WTC11 (cell line): ENCODE data around the gene KIRREL3. TPM values are rescaled to one million over a fixed set of nuclear protein-coding genes. Genes with fewer than 3 reads are reported as not detected.

Experiments used
- ATAC-seq: fragments of 200-7000 bp; cut with Tn5 transposase; 2 replicates; pipeline ENCODE4 v1.10.0; 2021; ENCODE audit warnings: mild to moderate bottlenecking, moderate library complexity
- CTCF ChIA-PET: fragments of 300-600 bp; sonication (Branson Sonifier 250); formaldehyde crosslinking; loops from one replicate; lab custom pipeline; 2021; ENCODE audit warnings: antibody characterized with exemption; lab: Charles Lee
- POLR2A ChIA-PET: fragments of 350-600 bp; sonication (Branson Sonifier 250); formaldehyde crosslinking; loops from one replicate; lab custom pipeline; 2021; ENCODE audit warnings: antibody characterized with exemption; lab: Charles Lee
- DNase-seq: peaks from one replicate; pipeline ENCODE4 v3.0.0; 2021; ENCODE audit warnings: low spot score
- H3K27ac Mint-ChIP-seq: 2 replicates; pipeline ENCODE4 v1.8.0; 2021; ENCODE audit warnings: mixed read lengths
- H3K27me3 Mint-ChIP-seq: 2 replicates; pipeline ENCODE4 v1.8.0; 2021; ENCODE audit warnings: low read depth, mild to moderate bottlenecking, moderate library complexity, mixed read lengths
- H3K36me3 Mint-ChIP-seq: 2 replicates; pipeline ENCODE4 v1.8.0; 2021; ENCODE audit warnings: mixed read lengths
- H3K4me1 Mint-ChIP-seq: 2 replicates; pipeline ENCODE4 v1.8.0; 2022; ENCODE audit warnings: mixed read lengths
- H3K4me3 Mint-ChIP-seq: 2 replicates; pipeline ENCODE4 v1.8.0; 2021; ENCODE audit warnings: mild to moderate bottlenecking, moderate library complexity, mixed read lengths
- H3K9me3 Mint-ChIP-seq: 2 replicates; pipeline ENCODE4 v1.8.0; 2021; ENCODE audit warnings: mixed read lengths
- CDX4 ChIP-seq: fragments of 250-450 bp; sonication (Bioruptor Pico); IDR thresholded peaks from 2 replicates; pipeline ENCODE4 v1.9.0; 2021; ENCODE audit warnings: moderate library complexity, mild to moderate bottlenecking, inconsistent platforms, borderline replicate concordance
- CREB1 ChIP-seq: sonication (generic); formaldehyde crosslinking; IDR thresholded peaks from 2 replicates; pipeline ENCODE4 v1.8.0; 2023; ENCODE audit warnings: mild to moderate bottlenecking, missing genetic modification reagents
- E2F5 ChIP-seq: sonication (generic); formaldehyde crosslinking; IDR thresholded peaks from 2 replicates; pipeline ENCODE4 v1.8.1; 2022; ENCODE audit warnings: mild to moderate bottlenecking, moderate library complexity, missing genetic modification reagents
- ETV6 ChIP-seq: sonication (generic); formaldehyde crosslinking; IDR thresholded peaks from 2 replicates; pipeline ENCODE4 v1.8.1; 2022; ENCODE audit warnings: mild to moderate bottlenecking, missing genetic modification reagents
- GABPB1 ChIP-seq: sonication (generic); formaldehyde crosslinking; IDR thresholded peaks from 2 replicates; pipeline ENCODE4 v1.8.1; 2023; ENCODE audit warnings: mild to moderate bottlenecking, missing genetic modification reagents
- GRHL2 ChIP-seq: fragments of 250-450 bp; sonication (Bioruptor Pico); IDR thresholded peaks from 2 replicates; pipeline ENCODE4 v1.8.0; 2022; ENCODE audit warnings: mild to moderate bottlenecking, moderate library complexity; ENCODE audit not compliant: insufficient replicate concordance, severe bottlenecking
- HMGA2 ChIP-seq: fragments of 250-450 bp; sonication (Bioruptor Pico); IDR thresholded peaks from 2 replicates; pipeline ENCODE4 v1.4.0; 2021; ENCODE audit warnings: mild to moderate bottlenecking, moderate library complexity
- JAZF1 ChIP-seq: fragments of 250-450 bp; sonication (Bioruptor Pico); IDR thresholded peaks from 2 replicates; pipeline ENCODE4 v1.9.0; 2021; ENCODE audit warnings: moderate library complexity, mild to moderate bottlenecking, inconsistent platforms
- JUN ChIP-seq: sonication (generic); formaldehyde crosslinking; IDR thresholded peaks from 2 replicates; pipeline ENCODE4 v1.8.0; 2023; ENCODE audit warnings: mild to moderate bottlenecking, missing genetic modification reagents
- KAT7 ChIP-seq: sonication (generic); formaldehyde crosslinking; IDR thresholded peaks from 2 replicates; pipeline ENCODE4 v1.8.1; 2023; ENCODE audit warnings: missing genetic modification reagents, mild to moderate bottlenecking, borderline replicate concordance
- MYBL2 ChIP-seq: sonication (generic); formaldehyde crosslinking; IDR thresholded peaks from 2 replicates; pipeline ENCODE4 v1.8.1; 2023; ENCODE audit warnings: mild to moderate bottlenecking, moderate library complexity, missing genetic modification reagents
- NR2C2 ChIP-seq: sonication (generic); formaldehyde crosslinking; IDR thresholded peaks from 2 replicates; pipeline ENCODE4 v1.8.0; 2022; ENCODE audit warnings: mild to moderate bottlenecking, missing genetic modification reagents
- RELA ChIP-seq: sonication (generic); formaldehyde crosslinking; IDR thresholded peaks from 2 replicates; pipeline ENCODE4 v1.8.1; 2022; ENCODE audit warnings: missing genetic modification reagents, mild to moderate bottlenecking, borderline replicate concordance
- SOX15 ChIP-seq: fragments of 250-450 bp; sonication (Bioruptor Pico); IDR thresholded peaks from 2 replicates; pipeline ENCODE4 v1.9.0; 2021; ENCODE audit warnings: mild to moderate bottlenecking
- TCF7 ChIP-seq: sonication (generic); formaldehyde crosslinking; IDR thresholded peaks from 2 replicates; pipeline ENCODE4 v1.8.0; 2022; ENCODE audit warnings: mild to moderate bottlenecking, low read depth, missing genetic modification reagents, moderate library complexity
- TP53 ChIP-seq: sonication (generic); formaldehyde crosslinking; IDR thresholded peaks from 2 replicates; pipeline ENCODE4 v1.8.1; 2023; ENCODE audit warnings: mild to moderate bottlenecking, missing genetic modification reagents
- ZNF416 ChIP-seq: fragments of 250-450 bp; sonication (Bioruptor Pico); IDR thresholded peaks from 2 replicates; pipeline ENCODE4 v1.9.0; 2021; ENCODE audit warnings: mild to moderate bottlenecking, inconsistent platforms
- total RNA-seq: library from RNA; stranded (reverse); gene quantifications from 3 replicates; pipeline ENCODE4 v1.2.3, GENCODE V29; 2021
- TF ChIP-seq, protein P1 (sequence below): sonication (generic); formaldehyde crosslinking; IDR thresholded peaks from 2 replicates; pipeline ENCODE4 v1.8.0; 2023; ENCODE audit warnings: missing genetic modification reagents, mild to moderate bottlenecking, borderline replicate concordance
- TF ChIP-seq, protein P2 (sequence below): fragments of 250-450 bp; sonication (Bioruptor Pico); IDR thresholded peaks from 2 replicates; pipeline ENCODE4 v1.9.0; 2021; ENCODE audit warnings: mild to moderate bottlenecking

KIRREL3 gene
- total RNA-seq, 1 experiment from 2014 or later, result 0.59 TPM

DNA sequence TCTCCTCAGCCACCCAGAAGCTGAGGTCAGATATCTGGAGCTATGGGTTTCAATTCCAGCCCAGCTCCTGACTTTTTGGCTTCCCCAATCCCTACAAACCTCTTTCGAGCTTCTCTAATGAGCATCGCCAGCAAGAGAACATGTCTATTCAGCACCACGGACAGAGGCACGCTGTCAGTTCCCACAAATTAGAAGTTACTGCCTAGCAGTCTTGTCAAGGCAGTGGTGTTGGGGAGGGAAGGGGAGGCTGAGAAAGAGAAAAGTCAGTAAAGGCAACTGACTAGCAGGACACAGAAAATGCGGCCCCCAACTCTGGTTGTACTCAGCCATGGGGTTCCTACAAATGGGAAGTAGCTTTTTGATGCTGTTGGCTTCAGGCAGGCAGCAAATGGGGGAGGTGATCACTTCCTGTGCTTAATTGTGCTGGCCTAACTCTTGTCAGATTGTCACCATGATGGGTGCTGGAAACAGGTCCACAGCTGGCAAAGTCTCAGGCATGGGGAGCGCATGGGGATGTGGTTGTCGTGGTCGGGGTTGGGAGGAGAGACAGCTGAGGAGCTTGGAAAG lies 439.2 kb downstream of the KIRREL3 start (continued):
- TF ChIP-seq, protein P1, sequence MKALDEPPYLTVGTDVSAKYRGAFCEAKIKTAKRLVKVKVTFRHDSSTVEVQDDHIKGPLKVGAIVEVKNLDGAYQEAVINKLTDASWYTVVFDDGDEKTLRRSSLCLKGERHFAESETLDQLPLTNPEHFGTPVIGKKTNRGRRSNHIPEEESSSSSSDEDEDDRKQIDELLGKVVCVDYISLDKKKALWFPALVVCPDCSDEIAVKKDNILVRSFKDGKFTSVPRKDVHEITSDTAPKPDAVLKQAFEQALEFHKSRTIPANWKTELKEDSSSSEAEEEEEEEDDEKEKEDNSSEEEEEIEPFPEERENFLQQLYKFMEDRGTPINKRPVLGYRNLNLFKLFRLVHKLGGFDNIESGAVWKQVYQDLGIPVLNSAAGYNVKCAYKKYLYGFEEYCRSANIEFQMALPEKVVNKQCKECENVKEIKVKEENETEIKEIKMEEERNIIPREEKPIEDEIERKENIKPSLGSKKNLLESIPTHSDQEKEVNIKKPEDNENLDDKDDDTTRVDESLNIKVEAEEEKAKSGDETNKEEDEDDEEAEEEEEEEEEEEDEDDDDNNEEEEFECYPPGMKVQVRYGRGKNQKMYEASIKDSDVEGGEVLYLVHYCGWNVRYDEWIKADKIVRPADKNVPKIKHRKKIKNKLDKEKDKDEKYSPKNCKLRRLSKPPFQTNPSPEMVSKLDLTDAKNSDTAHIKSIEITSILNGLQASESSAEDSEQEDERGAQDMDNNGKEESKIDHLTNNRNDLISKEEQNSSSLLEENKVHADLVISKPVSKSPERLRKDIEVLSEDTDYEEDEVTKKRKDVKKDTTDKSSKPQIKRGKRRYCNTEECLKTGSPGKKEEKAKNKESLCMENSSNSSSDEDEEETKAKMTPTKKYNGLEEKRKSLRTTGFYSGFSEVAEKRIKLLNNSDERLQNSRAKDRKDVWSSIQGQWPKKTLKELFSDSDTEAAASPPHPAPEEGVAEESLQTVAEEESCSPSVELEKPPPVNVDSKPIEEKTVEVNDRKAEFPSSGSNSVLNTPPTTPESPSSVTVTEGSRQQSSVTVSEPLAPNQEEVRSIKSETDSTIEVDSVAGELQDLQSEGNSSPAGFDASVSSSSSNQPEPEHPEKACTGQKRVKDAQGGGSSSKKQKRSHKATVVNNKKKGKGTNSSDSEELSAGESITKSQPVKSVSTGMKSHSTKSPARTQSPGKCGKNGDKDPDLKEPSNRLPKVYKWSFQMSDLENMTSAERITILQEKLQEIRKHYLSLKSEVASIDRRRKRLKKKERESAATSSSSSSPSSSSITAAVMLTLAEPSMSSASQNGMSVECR (CRISPR knock-in tag), result peak; percentile 93; the same call in 1 of the 2 replicates
- TF ChIP-seq CREB1, result no peak
- TF ChIP-seq, all 79 proteins: peak for 21

DNA sequence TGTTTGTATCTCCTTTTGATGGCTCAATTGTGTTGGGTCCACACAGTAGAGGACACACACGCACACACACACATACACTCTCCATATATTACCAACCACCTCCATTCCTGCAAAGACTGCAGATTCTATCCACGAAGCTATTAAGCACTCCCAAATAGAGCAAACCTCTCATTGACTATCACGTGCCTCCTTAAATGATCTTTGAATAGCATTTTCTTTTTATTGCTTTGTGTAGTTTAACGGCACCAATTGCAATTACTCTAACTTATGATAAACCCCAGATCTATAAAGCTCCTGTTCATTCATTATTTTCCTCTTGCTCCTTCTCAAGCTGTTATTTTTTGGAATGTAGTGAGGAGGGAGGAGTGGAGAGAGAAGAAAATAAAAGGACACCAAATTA lies 440.3 kb downstream of the KIRREL3 start:
- CTCF ChIA-PET, result interaction anchor here (0.6 to 1.8 kb wide), 3 partner anchors 10 to 47 kb away, joined by 3 to 9 read pairs (median 3); no protein-coding TSS in a partner anchor

GRCh38 chr11:126548581-126549550 lies 451.7 kb downstream of the KIRREL3 start:
- Mint-ChIP-seq H3K9me3 (no peaks in the 10 kb centered on the region), H3K4me3 (no peak overlapping the region), H3K27ac (no peak overlapping the region), H3K4me1 (peaks cover 36% of the 10 kb centered on the region), H3K36me3 (no peaks in the 10 kb centered on the region), H3K27me3 (no peaks in the 10 kb centered on the region)
- TF ChIP-seq TCF7 (CRISPR knock-in tag) (no peak), NR2C2 (no peak), MYBL2 (no peak), TP53 (CRISPR knock-in tag) (no peak), CDX4 (CRISPR knock-in tag) (no peak), GABPB1 (no peak), GRHL2 (no peak), JUN (CRISPR knock-in tag) (no peak)
- DNase-seq (no peak), ATAC-seq (no peak)
- POLR2A ChIA-PET, result no interaction called here
- CTCF ChIA-PET, result interaction anchor here (1.7 kb wide), 1 partner anchor 68 kb away, joined by 7 read pairs; no protein-coding TSS in a partner anchor

More for the DNA sequence above, 440.3 kb downstream of the KIRREL3 start:
- Mint-ChIP-seq H3K27me3 (peaks cover 29% of the 10 kb centered on the region), H3K27ac (no peak overlapping the region), H3K36me3 (no peaks in the 10 kb centered on the region), H3K9me3 (no peaks in the 10 kb centered on the region), H3K4me3 (no peak overlapping the region), H3K4me1 (peaks cover 27% of the 10 kb centered on the region)
- no peak for TF ChIP-seq JAZF1 (CRISPR knock-in tag)
- no peak for TF ChIP-seq CDX4 (CRISPR knock-in tag)
- no peak for TF ChIP-seq SOX15
- no peak for TF ChIP-seq ZNF416
- TF ChIP-seq ETV6, result no peak
- TF ChIP-seq MYBL2, result no peak
- TF ChIP-seq E2F5 (CRISPR knock-in tag), result no peak
- TF ChIP-seq, protein P2, sequence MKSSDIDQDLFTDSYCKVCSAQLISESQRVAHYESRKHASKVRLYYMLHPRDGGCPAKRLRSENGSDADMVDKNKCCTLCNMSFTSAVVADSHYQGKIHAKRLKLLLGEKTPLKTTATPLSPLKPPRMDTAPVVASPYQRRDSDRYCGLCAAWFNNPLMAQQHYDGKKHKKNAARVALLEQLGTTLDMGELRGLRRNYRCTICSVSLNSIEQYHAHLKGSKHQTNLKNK (CRISPR knock-in tag), result no peak
- TF ChIP-seq KAT7 (CRISPR knock-in tag), result no peak
- TF ChIP-seq RELA (CRISPR knock-in tag), result no peak
- no peak for TF ChIP-seq HMGA2
- POLR2A ChIA-PET, result no interaction called here
- no peak for ATAC-seq
- no peak for DNase-seq
